Testis (tissue), 2 donors: ENCODE measurements around the gene PGAP2.

Experiments
- POLR2A ChIP-seq: fragments of 450-650 bp; IDR thresholded peaks from one replicate; pipeline ENCODE4 v1.6.1; 2017; ENCODE audit warnings: antibody characterized with exemption, mild to moderate bottlenecking, moderate library complexity
- TF ChIP-seq, protein P1 (sequence below), 3 experiments: fragments of 450-650 bp in 2 of 3; fragments of 200-600 bp in 1 of 3; sonication (generic) in 1 of 3; IDR thresholded peaks; one replicate each; pipeline ENCODE4 v1.5.1; 2016 to 2019; ENCODE audit warnings: antibody characterized with exemption in 3 of 3, mild to moderate bottlenecking in 2 of 3, moderate library complexity in 1 of 3

DNA sequence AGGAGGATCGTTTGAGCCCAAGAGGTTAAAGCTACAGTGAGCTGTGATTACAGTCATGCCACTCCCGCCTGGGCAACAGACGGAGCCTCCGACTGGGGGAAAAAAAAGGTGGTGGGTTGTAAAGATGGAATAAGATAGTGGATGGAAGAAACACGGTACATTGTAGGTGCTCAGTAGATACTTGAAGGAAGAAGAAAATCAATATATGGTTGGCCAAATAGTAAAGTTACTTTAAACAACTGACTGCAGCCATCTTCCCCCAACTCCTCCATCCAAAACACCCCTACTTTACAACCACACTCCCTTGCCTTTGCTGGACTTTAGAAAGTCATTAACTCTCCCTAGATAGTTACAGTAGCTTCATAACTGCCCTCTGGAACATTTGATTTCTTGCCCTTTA lies 8.5 kb upstream of the PGAP2 start:
- TF ChIP-seq, protein P1, sequence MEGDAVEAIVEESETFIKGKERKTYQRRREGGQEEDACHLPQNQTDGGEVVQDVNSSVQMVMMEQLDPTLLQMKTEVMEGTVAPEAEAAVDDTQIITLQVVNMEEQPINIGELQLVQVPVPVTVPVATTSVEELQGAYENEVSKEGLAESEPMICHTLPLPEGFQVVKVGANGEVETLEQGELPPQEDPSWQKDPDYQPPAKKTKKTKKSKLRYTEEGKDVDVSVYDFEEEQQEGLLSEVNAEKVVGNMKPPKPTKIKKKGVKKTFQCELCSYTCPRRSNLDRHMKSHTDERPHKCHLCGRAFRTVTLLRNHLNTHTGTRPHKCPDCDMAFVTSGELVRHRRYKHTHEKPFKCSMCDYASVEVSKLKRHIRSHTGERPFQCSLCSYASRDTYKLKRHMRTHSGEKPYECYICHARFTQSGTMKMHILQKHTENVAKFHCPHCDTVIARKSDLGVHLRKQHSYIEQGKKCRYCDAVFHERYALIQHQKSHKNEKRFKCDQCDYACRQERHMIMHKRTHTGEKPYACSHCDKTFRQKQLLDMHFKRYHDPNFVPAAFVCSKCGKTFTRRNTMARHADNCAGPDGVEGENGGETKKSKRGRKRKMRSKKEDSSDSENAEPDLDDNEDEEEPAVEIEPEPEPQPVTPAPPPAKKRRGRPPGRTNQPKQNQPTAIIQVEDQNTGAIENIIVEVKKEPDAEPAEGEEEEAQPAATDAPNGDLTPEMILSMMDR (IDR thresholded peaks at IDR 0.05) = no peak
- TF ChIP-seq POLR2A = no peak
